ENCODE measurements around the gene MUC4.

DNA sequence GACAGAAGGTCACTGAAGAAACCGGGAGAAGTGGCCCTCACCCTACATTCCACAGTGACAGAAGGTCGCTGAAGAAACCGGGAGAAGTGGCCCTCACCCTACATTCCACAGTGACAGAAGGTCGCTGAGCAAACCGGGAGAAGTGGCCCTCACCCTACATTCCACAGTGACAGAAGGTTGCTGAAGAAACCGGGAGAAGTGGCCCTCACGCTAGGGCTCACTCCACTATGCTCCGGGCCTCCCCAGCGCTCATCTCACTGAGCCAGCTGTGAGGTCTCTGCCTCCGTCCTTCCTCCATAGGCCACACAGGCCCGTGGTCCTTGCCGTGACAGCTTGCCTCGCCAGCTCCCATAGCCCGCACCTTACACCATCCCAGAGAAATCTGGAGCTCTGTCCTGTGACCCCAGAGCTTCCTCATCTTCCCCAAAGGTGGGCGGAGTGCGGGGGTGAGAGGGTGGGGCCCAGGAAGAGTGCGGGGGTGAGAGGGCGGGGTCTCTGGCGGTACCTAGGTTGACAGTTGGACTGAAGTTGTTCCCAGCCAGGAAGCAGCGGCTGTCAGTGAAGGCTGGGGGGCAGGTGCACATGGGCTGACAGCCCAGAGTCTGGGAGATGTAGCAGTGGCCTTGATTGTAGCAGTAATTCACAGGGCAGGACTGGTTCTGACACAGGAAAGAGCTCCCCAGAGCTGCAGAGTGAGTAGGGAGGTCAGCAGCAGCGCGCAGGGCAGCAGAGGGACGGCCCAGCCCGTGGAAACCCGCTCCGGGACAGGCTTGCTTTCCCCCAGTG, 59.0 kb downstream of the MUC4 start:
- TF ChIP-seq ZNF331 (CRISPR knock-in tag; IDR thresholded peaks at IDR 0.05; ENCODE audit: low read depth), result no peak
- TF ChIP-seq, protein P1, sequence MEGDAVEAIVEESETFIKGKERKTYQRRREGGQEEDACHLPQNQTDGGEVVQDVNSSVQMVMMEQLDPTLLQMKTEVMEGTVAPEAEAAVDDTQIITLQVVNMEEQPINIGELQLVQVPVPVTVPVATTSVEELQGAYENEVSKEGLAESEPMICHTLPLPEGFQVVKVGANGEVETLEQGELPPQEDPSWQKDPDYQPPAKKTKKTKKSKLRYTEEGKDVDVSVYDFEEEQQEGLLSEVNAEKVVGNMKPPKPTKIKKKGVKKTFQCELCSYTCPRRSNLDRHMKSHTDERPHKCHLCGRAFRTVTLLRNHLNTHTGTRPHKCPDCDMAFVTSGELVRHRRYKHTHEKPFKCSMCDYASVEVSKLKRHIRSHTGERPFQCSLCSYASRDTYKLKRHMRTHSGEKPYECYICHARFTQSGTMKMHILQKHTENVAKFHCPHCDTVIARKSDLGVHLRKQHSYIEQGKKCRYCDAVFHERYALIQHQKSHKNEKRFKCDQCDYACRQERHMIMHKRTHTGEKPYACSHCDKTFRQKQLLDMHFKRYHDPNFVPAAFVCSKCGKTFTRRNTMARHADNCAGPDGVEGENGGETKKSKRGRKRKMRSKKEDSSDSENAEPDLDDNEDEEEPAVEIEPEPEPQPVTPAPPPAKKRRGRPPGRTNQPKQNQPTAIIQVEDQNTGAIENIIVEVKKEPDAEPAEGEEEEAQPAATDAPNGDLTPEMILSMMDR (conservative IDR thresholded peaks at IDR 0.05; ENCODE audit: low read depth in 2 of 2), result no peak
- TF ChIP-seq EZH2 (IDR thresholded peaks at IDR 0.05; ENCODE audit: low read depth, unreplicated experiment), result no peak
